CD4-positive, alpha-beta memory T cell (primary cell): Measurements from ENCODE around the gene FNDC3B. TPM values are rescaled to one million over a fixed set of nuclear protein-coding genes. Genes with fewer than 3 reads are reported as not detected.
"Not testable (repeated sequence)": the region's sequence is repeated elsewhere in the genome, so short reads cannot be mapped to it uniquely, and the experiment has no call there.

Experiments
- CTCF ChIA-PET: fragments of 350-600 bp; sonication (Branson Sonifier 250); formaldehyde crosslinking; loops from one replicate; lab custom pipeline; 2021; ENCODE audit warnings: inconsistent platforms; ENCODE audit not compliant: partially characterized antibody; lab: Charles Lee
- POLR2A ChIA-PET: fragments of 350-600 bp; sonication (Branson Sonifier 250); formaldehyde crosslinking; loops from one replicate; lab custom pipeline; 2021; ENCODE audit not compliant: partially characterized antibody; lab: Charles Lee
- DNase-seq, 5 donors: peaks; one replicate each; pipeline versions ENCODE4 v3.0.0 to v3.0.0-alpha.2; 2020 to 2022; ENCODE audit warnings: mixed read lengths in 1 of 5
- H3K27ac ChIP-seq: one replicate; pipeline ENCODE4 v1.7.0; 2013; ENCODE audit warnings: low read depth, low read length
- H3K27me3 ChIP-seq: 2 replicates; pipeline ENCODE4 v1.7.0; 2013; ENCODE audit warnings: mild to moderate bottlenecking, low read length, moderate library complexity; ENCODE audit not compliant: insufficient read depth
- H3K36me3 ChIP-seq: 2 replicates; pipeline ENCODE4 v1.7.0; 2013; ENCODE audit warnings: mild to moderate bottlenecking, low read length, moderate library complexity; ENCODE audit not compliant: insufficient read depth
- H3K4me1 ChIP-seq: 2 replicates; pipeline ENCODE4 v1.7.0; 2013; ENCODE audit warnings: mild to moderate bottlenecking, low read length, moderate library complexity; ENCODE audit not compliant: insufficient read depth
- H3K4me3 ChIP-seq, 2 donors: one replicate each; pipeline ENCODE4 v1.7.0; 2013; ENCODE audit warnings: low read length in 2 of 2, mild to moderate bottlenecking in 1 of 2
- H3K9me3 ChIP-seq, 2 donors: one replicate each; pipeline ENCODE4 v1.7.0; 2013; ENCODE audit warnings: low read length in 2 of 2, control low read depth in 1 of 2; ENCODE audit not compliant: control insufficient read depth in 1 of 2
- H3K27ac Mint-ChIP-seq, 7 donors: one replicate each; pipeline ENCODE4 v1.8.0; 2020 to 2021; ENCODE audit warnings: mixed read lengths in 7 of 7, mild to moderate bottlenecking in 6 of 7, inconsistent platforms in 3 of 7, moderate library complexity in 3 of 7
- H3K27me3 Mint-ChIP-seq, 2 donors: one replicate each; pipeline ENCODE4 v1.8.0; 2020 to 2021; ENCODE audit warnings: mixed read lengths in 2 of 2
- H3K36me3 Mint-ChIP-seq, 2 donors: one replicate each; pipeline ENCODE4 v1.8.0; 2020 to 2021; ENCODE audit warnings: mixed read lengths in 2 of 2, inconsistent platforms in 1 of 2, mild to moderate bottlenecking in 1 of 2
- H3K4me1 Mint-ChIP-seq, 4 donors: one replicate each; pipeline ENCODE4 v1.8.0; 2020 to 2021; ENCODE audit warnings: mixed read lengths in 4 of 4, mild to moderate bottlenecking in 1 of 4
- H3K4me3 Mint-ChIP-seq, 8 donors: one replicate each; pipeline ENCODE4 v1.8.0; 2020 to 2021; ENCODE audit warnings: mixed read lengths in 8 of 8, mild to moderate bottlenecking in 7 of 8, moderate library complexity in 6 of 8, inconsistent platforms in 3 of 8
- H3K9me3 Mint-ChIP-seq, 8 donors: one replicate each; pipeline ENCODE4 v1.8.0; 2020 to 2021; ENCODE audit warnings: mixed read lengths in 8 of 8, mild to moderate bottlenecking in 5 of 8, inconsistent platforms in 3 of 8, moderate library complexity in 1 of 8
- intact Hi-C: fragments of 100-400 bp; cut with micrococcal nuclease; formaldehyde crosslinking; loops from one replicate; pipeline ENCODE4 v1.15.1; 2023
- polyA plus RNA-seq, 2 donors: library from polyadenylated mRNA; unstranded; fragments of 300-500 nt; fragmentation: Illumina TruSeq; gene quantifications; one replicate each; pipeline ENCODE4 v1.2.3, GENCODE V29; 2021
- total RNA-seq, 2 experiments: library from RNA; stranded (reverse); gene quantifications; one replicate each; pipeline ENCODE4 v1.2.3, GENCODE V29; 2021

FNDC3B gene
- total and polyA plus RNA-seq, 4 experiments from 2014 or later = 10.9 to 18.2 (median 14.8) TPM

DNA sequence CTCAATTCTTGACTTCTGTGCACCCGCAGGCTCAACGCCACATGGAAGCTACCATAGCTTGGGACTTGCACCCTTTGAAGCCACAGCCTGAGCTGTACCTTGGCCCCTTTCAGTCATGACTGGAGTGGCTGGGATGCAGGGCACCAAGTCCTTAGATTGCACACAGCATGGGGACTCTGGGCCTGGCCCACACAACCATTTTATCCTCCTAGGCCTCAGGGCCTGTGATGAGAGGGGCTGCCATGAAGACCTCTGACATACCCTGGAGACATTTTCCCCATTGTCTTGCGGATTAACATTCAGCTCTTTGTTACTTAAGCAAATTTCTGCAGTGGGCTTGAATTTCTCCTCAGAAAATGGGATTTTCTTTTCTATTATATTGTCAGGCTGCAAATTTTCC, 203.1 kb downstream of the FNDC3B start:
- H3K9me3 ChIP-seq, H3K4me1 ChIP-seq, POLR2A ChIA-PET, intact Hi-C loops, CTCF ChIA-PET, H3K27ac Mint-ChIP-seq, H3K4me3 ChIP-seq, DNase-seq, H3K27me3 Mint-ChIP-seq, H3K27ac ChIP-seq, H3K4me3 Mint-ChIP-seq, H3K36me3 ChIP-seq, H3K27me3 ChIP-seq: not testable (repeated sequence)
- peaks cover 9 to 20% (median 13%) of the 10 kb centered on the region in 4 donors for H3K4me1 Mint-ChIP-seq
- H3K9me3 Mint-ChIP-seq = peaks cover 0 to 31% (median 16%) of the 10 kb centered on the region in 8 donors
- peaks cover 34 to 48% of the 10 kb centered on the region in 2 donors for H3K36me3 Mint-ChIP-seq

DNA sequence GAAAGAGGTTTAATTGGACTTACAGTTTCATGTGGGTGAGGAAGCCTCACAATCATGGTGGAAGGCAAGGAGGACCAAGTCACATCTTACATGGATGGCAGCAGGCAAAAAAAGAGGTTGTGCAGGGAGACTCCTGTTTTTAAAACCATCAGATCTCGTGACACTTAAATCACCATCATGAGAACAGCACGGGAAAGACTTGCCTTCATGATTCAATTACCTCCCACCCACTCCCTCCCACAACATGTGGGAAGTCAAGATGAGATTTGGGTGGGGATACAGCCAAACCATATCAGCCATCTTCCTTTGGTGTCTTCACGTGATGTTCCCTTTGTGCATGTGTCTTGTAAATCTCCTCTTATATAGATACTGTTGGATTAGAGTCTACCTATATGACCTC, 204.0 kb downstream of the FNDC3B start:
- H3K9me3 ChIP-seq, H3K27ac ChIP-seq, H3K36me3 ChIP-seq, H3K27me3 Mint-ChIP-seq, H3K27me3 ChIP-seq, POLR2A ChIA-PET, DNase-seq, CTCF ChIA-PET, H3K4me1 ChIP-seq, H3K4me3 ChIP-seq, intact Hi-C loops: not testable (repeated sequence)
- H3K4me1 Mint-ChIP-seq = peaks cover 11 to 20% (median 13%) of the 10 kb centered on the region in 4 donors
- H3K9me3 Mint-ChIP-seq = peaks cover 0 to 31% (median 16%) of the 10 kb centered on the region in 8 donors
- H3K4me3 Mint-ChIP-seq = peak overlapping the region in 1 of 8 donors; percentile 31
- peaks cover 35 to 51% of the 10 kb centered on the region in 2 donors for H3K36me3 Mint-ChIP-seq
- peak overlapping the region in 2 of 7 donors; percentile 69 to 74 for H3K27ac Mint-ChIP-seq

DNA sequence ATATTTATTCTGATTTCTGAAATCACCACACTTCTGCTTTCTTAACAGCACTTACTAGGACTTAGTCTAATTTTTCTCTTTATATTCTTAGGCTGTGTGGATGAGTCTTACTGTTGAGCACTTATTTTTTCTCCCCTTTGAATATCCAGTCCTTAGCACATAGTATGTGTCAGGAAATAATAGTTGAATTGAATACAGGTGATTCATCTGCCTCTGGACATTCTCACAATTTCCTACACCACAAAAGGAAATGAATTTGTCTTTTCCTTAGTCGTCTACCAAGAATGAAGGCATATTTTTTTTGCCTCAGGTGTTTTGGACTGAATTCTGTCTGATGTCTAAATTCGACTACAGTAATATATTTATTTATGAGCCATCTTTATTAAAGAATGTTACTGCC, 204.6 kb downstream of the FNDC3B start:
- Histone ChIP-seq H3K4me1 (no peaks in the 10 kb centered on the region), H3K4me3 (no peak overlapping the region), H3K36me3 (no peaks in the 10 kb centered on the region), H3K27me3 (no peaks in the 10 kb centered on the region), H3K27ac (no peak overlapping the region), H3K9me3 (no peaks in the 10 kb centered on the region)
- Mint-ChIP-seq H3K4me3 (no peak overlapping the region), H3K27me3 (no peaks in the 10 kb centered on the region), H3K36me3 (peaks cover 33 to 51% of the 10 kb centered on the region in 2 donors), H3K27ac (no peak overlapping the region), H3K4me1 (peaks cover 11 to 20% (median 13%) of the 10 kb centered on the region in 4 donors), H3K9me3 (peaks cover 0 to 31% (median 16%) of the 10 kb centered on the region in 8 donors)
- intact Hi-C loops = no loop called here
- DNase-seq = no peak
- POLR2A ChIA-PET = no interaction called here
- CTCF ChIA-PET = interaction anchor here (0.7 kb wide), 1 partner anchor 208 kb away, joined by 3 read pairs; no protein-coding TSS in a partner anchor

DNA sequence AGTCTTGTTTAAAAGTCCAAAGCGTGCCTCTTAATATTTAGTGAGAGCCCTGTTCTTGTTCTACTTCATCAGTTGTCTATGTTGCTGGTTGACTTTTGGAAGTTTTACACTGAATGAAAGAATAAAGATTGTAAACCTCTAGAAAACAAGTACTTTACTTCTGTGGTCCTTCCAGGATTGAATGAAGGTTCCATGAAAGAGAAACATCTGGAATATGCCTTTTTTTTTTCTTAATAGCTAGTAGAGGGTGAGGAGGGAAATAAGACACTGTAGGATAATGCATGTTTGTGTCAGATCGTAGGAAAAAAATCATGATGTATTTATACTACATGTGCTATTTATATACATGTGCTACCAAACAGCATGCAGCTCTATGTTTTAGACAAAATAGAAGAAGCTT, 205.9 kb downstream of the FNDC3B start:
- Mint-ChIP-seq H3K27ac (no peak overlapping the region), H3K36me3 (peaks cover 31 to 45% of the 10 kb centered on the region in 2 donors), H3K9me3 (peaks cover 0 to 31% (median 16%) of the 10 kb centered on the region in 8 donors), H3K27me3 (no peaks in the 10 kb centered on the region), H3K4me3 (no peak overlapping the region), H3K4me1 (peaks cover 11 to 20% (median 13%) of the 10 kb centered on the region in 4 donors)
- POLR2A ChIA-PET = no interaction called here
- Histone ChIP-seq H3K9me3 (no peaks in the 10 kb centered on the region), H3K4me3 (no peak overlapping the region), H3K4me1 (no peaks in the 10 kb centered on the region), H3K27ac (no peak overlapping the region), H3K27me3 (no peaks in the 10 kb centered on the region), H3K36me3 (no peaks in the 10 kb centered on the region)
- CTCF ChIA-PET = no interaction called here
- DNase-seq = no peak
- intact Hi-C loops = no loop called here

- Histone ChIP-seq H3K27ac (no peak overlapping the region), H3K4me1 (no peaks in the 10 kb centered on the region), H3K36me3 (no peaks in the 10 kb centered on the region), H3K27me3 (no peaks in the 10 kb centered on the region), H3K4me3 (no peak overlapping the region), H3K9me3 (no peaks in the 10 kb centered on the region)
- H3K27ac Mint-ChIP-seq = no peak overlapping the region
- DNase-seq = no peak
- CTCF ChIA-PET = interaction anchor here (0.6 kb wide), 1 partner anchor 1103 kb away, joined by 3 read pairs; no protein-coding TSS in a partner anchor
- peaks cover 22 to 42% of the 10 kb centered on the region in 2 donors for H3K36me3 Mint-ChIP-seq
- H3K4me1 Mint-ChIP-seq = peaks cover 11 to 15% (median 11%) of the 10 kb centered on the region in 4 donors
- POLR2A ChIA-PET = no interaction called here
- no peak overlapping the region for H3K4me3 Mint-ChIP-seq
- H3K9me3 Mint-ChIP-seq = peaks cover 0 to 24% (median 10%) of the 10 kb centered on the region in 8 donors
- intact Hi-C loops = no loop called here
- H3K27me3 Mint-ChIP-seq = no peaks in the 10 kb centered on the region
These were observed 206.9 kb downstream of the FNDC3B start for GRCh38 chr3:172246107-172246844.

GRCh38 chr3:172247525-172248274, 208.3 kb downstream of the FNDC3B start:
- DNase-seq = no peak
- intact Hi-C loops = no loop called here
- no peak overlapping the region for H3K27ac ChIP-seq
- no peaks in the 10 kb centered on the region for H3K9me3 ChIP-seq
- H3K4me3 ChIP-seq = no peak overlapping the region
- H3K36me3 ChIP-seq = no peaks in the 10 kb centered on the region
- Mint-ChIP-seq H3K27me3 (no peaks in the 10 kb centered on the region), H3K4me1 (peaks cover 9 to 14% (median 11%) of the 10 kb centered on the region in 4 donors), H3K4me3 (no peak overlapping the region), H3K27ac (peak overlapping the region in 2 of 7 donors; percentile 25 to 36), H3K36me3 (peaks cover 19 to 41% of the 10 kb centered on the region in 2 donors), H3K9me3 (peaks cover 0 to 11% (median 6%) of the 10 kb centered on the region in 8 donors)
- no peaks in the 10 kb centered on the region for H3K27me3 ChIP-seq
- POLR2A ChIA-PET = no interaction called here
- CTCF ChIA-PET = no interaction called here
- no peaks in the 10 kb centered on the region for H3K4me1 ChIP-seq

- H3K27me3 ChIP-seq = no peaks in the 10 kb centered on the region
- no peaks in the 10 kb centered on the region for H3K4me1 ChIP-seq
- H3K27me3 Mint-ChIP-seq = no peaks in the 10 kb centered on the region
- no peaks in the 10 kb centered on the region for H3K36me3 ChIP-seq
- no peak overlapping the region for H3K4me3 Mint-ChIP-seq
- H3K4me1 Mint-ChIP-seq = peaks cover 3 to 4% (median 3%) of the 10 kb centered on the region in 4 donors
- H3K9me3 Mint-ChIP-seq = no peaks in the 10 kb centered on the region
- no peak for DNase-seq
- intact Hi-C loops = no loop called here
- no peaks in the 10 kb centered on the region for H3K9me3 ChIP-seq
- no peak overlapping the region for H3K4me3 ChIP-seq
- H3K27ac ChIP-seq = no peak overlapping the region
- POLR2A ChIA-PET = no interaction called here
- peaks cover 23 to 37% of the 10 kb centered on the region in 2 donors for H3K36me3 Mint-ChIP-seq
- CTCF ChIA-PET = no interaction called here
- H3K27ac Mint-ChIP-seq = no peak overlapping the region
These were observed 209.7 kb downstream of the FNDC3B start for GRCh38 chr3:172249039-172249438.
